T-cell (primary cell): Measurements from ENCODE around the gene C2CD3. TPM values are rescaled to one million over a fixed set of nuclear protein-coding genes. Genes with fewer than 3 reads are reported as not detected.

Experiments
- ATAC-seq, 4 experiments: fragments of 200-7000 bp in 3 of 4; fragments of 150-1000 bp in 1 of 4; cut with Tn5 transposase; replicated peaks in 1 of 4; 1 replicate in 3 of 4; 2 replicates in 1 of 4; pipeline ENCODE4 v1.10.0; 2021; ENCODE audit warnings: moderate library complexity in 3 of 4, mild to moderate bottlenecking in 2 of 4, moderate number of reproducible peaks in 1 of 4
- CTCF ChIA-PET, 2 donors: fragments of 300-600 bp; sonication (Branson Sonifier 250); formaldehyde crosslinking; loops; one replicate each; lab custom pipeline; 2022; ENCODE audit warnings: antibody characterized with exemption in 2 of 2; lab: Charles Lee
- POLR2A ChIA-PET, 2 donors: fragments of 300-600 bp; sonication (Branson Sonifier 250); formaldehyde crosslinking; loops; one replicate each; lab custom pipeline; 2022; ENCODE audit warnings: antibody characterized with exemption in 2 of 2; lab: Charles Lee
- DNase-seq, 35 experiments: peaks; one replicate each; pipeline versions ENCODE4 v3.0.0 to v3.0.0-alpha.2; 2013 to 2023
- H3K27ac ChIP-seq: one replicate; pipeline ENCODE4 v1.5.1; 2013; ENCODE audit warnings: low read length
- H3K27me3 ChIP-seq, 2 experiments: replicated peaks in 1 of 2; 1 replicate in 1 of 2; 2 replicates in 1 of 2; pipeline versions ENCODE4 v1.6.1 to v1.7.0; 2013; ENCODE audit warnings: low read length in 1 of 2, mixed read lengths in 1 of 2; ENCODE audit not compliant: control insufficient read depth in 2 of 2, insufficient read depth in 2 of 2; ENCODE audit errors: extremely low read depth in 1 of 2
- H3K36me3 ChIP-seq, 2 donors: 1 replicate in 1 of 2; 2 replicates in 1 of 2; pipeline versions ENCODE4 v1.6.1 to v1.7.0; 2013; ENCODE audit warnings: low read length in 1 of 2; ENCODE audit not compliant: control insufficient read depth in 2 of 2, insufficient read depth in 1 of 2; ENCODE audit errors: extremely low read depth in 1 of 2
- H3K4me1 ChIP-seq, 2 experiments: 1 replicate in 1 of 2; 2 replicates in 1 of 2; pipeline versions ENCODE4 v1.6.1 to v1.7.0; 2013; ENCODE audit warnings: low read length in 2 of 2, mixed read lengths in 1 of 2; ENCODE audit not compliant: insufficient read depth in 2 of 2, control insufficient read depth in 1 of 2; ENCODE audit errors: extremely low read depth in 1 of 2
- H3K4me3 ChIP-seq, 2 donors: 1 replicate in 1 of 2; 2 replicates in 1 of 2; pipeline versions ENCODE4 v1.5.1 to v1.7.0; 2013; ENCODE audit warnings: mild to moderate bottlenecking in 2 of 2, low read length in 1 of 2, moderate library complexity in 1 of 2; ENCODE audit not compliant: control insufficient read depth in 1 of 2; ENCODE audit errors: extremely low read depth in 1 of 2
- H3K9me3 ChIP-seq: 2 replicates; pipeline ENCODE4 v1.7.0; 2013
- H3K27ac Mint-ChIP-seq, 2 donors: one replicate each; pipeline ENCODE4 v1.8.0; 2020 to 2021; ENCODE audit warnings: mild to moderate bottlenecking in 2 of 2, mixed read lengths in 2 of 2
- H3K27me3 Mint-ChIP-seq, 2 donors: one replicate each; pipeline ENCODE4 v1.8.0; 2021 to 2022; ENCODE audit warnings: mixed read lengths in 2 of 2
- H3K36me3 Mint-ChIP-seq: one replicate; pipeline ENCODE4 v1.8.0; 2021; ENCODE audit warnings: mixed read lengths
- H3K4me1 Mint-ChIP-seq, 3 donors: one replicate each; pipeline ENCODE4 v1.8.0; 2020 to 2022; ENCODE audit warnings: mixed read lengths in 3 of 3, mild to moderate bottlenecking in 1 of 3
- H3K4me3 Mint-ChIP-seq, 3 donors: one replicate each; pipeline ENCODE4 v1.8.0; 2020 to 2022; ENCODE audit warnings: mild to moderate bottlenecking in 3 of 3, mixed read lengths in 3 of 3, moderate library complexity in 3 of 3
- H3K9me3 Mint-ChIP-seq, 3 donors: one replicate each; pipeline ENCODE4 v1.8.0; 2020 to 2022; ENCODE audit warnings: mixed read lengths in 3 of 3
- WGBS: methylation state at CpG from one replicate; pipeline ENCODE4 v1.1.5; 2013; ENCODE audit warnings: missing lambda C conversion rate; ENCODE audit not compliant: insufficient coverage; 5-methylcytosine and 5-hydroxymethylcytosine counted together
- total RNA-seq, 35 experiments: library from RNA in 6 of 35; stranded (reverse) in 6 of 35; fragments of 120-200 nt in 1 of 35; gene quantifications; one replicate each; pipeline versions ENCODE4 v1.2.1 to v1.2.4 and lab custom pipeline; 2013 to 2026

C2CD3 gene
- total RNA-seq, 5 donors from 2014 or later (not counting 1 experiment from before 2014, with no cell fraction given): 37.0 to 47.7 (median 41.0) TPM

DNA sequence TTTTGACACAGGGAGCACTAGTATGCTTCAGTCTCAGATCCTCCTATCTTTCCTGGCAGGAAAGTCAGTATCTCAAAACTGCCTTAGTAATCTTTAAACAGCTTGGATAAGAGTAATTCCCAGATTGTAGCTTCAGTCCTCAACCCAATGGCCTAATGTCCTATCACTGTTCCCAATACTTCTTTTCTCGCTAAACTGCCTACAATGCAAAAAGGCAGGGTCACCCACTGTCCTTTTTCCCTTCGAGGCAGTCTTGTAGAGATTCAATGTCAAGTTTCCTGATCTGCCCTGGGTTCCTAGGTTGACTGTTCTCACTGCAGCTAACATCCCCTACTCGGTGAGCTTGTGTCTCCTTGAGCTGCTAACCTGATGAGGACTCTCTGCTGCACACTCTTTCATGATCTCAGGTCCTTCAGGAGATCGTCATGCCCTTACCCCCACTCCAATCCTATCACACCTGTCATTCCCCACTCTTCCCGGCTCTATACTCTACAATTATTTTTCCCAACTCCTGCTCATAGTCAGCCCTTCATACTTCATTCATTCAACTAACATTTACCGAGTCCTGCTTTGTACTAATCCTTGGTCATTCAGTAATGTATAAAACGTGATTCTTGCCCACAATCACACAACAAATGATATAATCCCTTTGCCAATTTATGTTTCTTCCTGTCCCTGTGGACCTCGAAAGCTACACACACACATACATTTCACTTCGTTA is 904 bp downstream of the C2CD3 start:
- Mint-ChIP-seq H3K27ac (no peak overlapping the region), H3K27me3 (no peaks in the 10 kb centered on the region), H3K36me3 (peaks cover 25% of the 10 kb centered on the region), H3K4me3 (no peak overlapping the region), H3K4me1 (peaks cover 4 to 27% (median 24%) of the 10 kb centered on the region in 3 donors), H3K9me3 (no peaks in the 10 kb centered on the region)
- Histone ChIP-seq H3K4me1 (peaks cover 23 to 24% of the 10 kb centered on the region in 2 experiments), H3K36me3 (peaks cover 0 to 16% of the 10 kb centered on the region in 2 donors), H3K9me3 (no peaks in the 10 kb centered on the region), H3K27me3 (no peaks in the 10 kb centered on the region), H3K4me3 (peak overlapping the region; percentile 64 to 81), H3K27ac (no peak overlapping the region)
- ATAC-seq (no peak), DNase-seq (peak in 1 of 35 experiments; percentile 18)
- CTCF ChIA-PET: interaction anchor here in 1 of 2 donors (1.4 kb wide), 2 partner anchors 14 to 189 kb away, joined by 4 read pairs; no protein-coding TSS in a partner anchor
- POLR2A ChIA-PET: interaction anchor here (0.6 to 0.9 kb wide), 4 partner anchors 63 to 462 kb away, joined by 3 to 8 read pairs (median 4); no protein-coding TSS in a partner anchor
- WGBS: 16% methylated on average over 9 of the region's 9 CpGs

DNA sequence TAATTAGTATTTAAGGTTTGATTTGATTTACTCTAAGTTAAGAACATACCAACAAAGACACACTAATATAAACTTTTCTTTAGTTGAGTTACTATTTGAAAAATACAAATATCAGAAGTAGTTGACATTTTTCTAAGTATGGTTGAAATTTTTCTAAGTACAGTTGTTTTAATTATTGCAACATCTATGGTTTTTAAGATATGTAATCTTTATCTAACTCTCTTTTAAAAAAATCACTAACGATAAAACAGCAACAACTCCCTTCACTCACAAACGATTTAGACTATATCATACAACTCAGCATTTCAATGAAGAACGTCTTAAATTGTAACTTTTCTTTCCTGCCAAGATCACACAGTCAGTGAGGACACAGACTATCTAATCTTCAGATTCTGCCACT is 2.0 kb downstream of the C2CD3 start:
- Histone ChIP-seq H3K4me3 (no peak overlapping the region), H3K27ac (no peak overlapping the region), H3K36me3 (peaks cover 0 to 27% of the 10 kb centered on the region in 2 donors), H3K4me1 (peaks cover 23 to 24% of the 10 kb centered on the region in 2 experiments), H3K27me3 (no peaks in the 10 kb centered on the region), H3K9me3 (no peaks in the 10 kb centered on the region)
- Mint-ChIP-seq H3K4me3 (no peak overlapping the region), H3K9me3 (no peaks in the 10 kb centered on the region), H3K4me1 (peaks cover 0 to 18% (median 17%) of the 10 kb centered on the region in 3 donors), H3K27me3 (no peaks in the 10 kb centered on the region), H3K36me3 (peaks cover 25% of the 10 kb centered on the region), H3K27ac (no peak overlapping the region)
- ATAC-seq (no peak), DNase-seq (no peak)
- WGBS: 40% methylated on average over 1 of the region's 3 CpGs
- POLR2A ChIA-PET: no interaction called here
- CTCF ChIA-PET: no interaction called here

- DNase-seq (no peak), ATAC-seq (no peak)
- H3K27me3 ChIP-seq: no peaks in the 10 kb centered on the region
- H3K4me3 ChIP-seq: no peak overlapping the region
- peaks cover 0 to 36% of the 10 kb centered on the region in 2 donors for H3K36me3 ChIP-seq
- no peak overlapping the region for H3K27ac ChIP-seq
- ChIA-PET POLR2A (no interaction called here), CTCF (no interaction called here)
- peaks cover 48% of the 10 kb centered on the region for H3K36me3 Mint-ChIP-seq
- no peaks in the 10 kb centered on the region for H3K27me3 Mint-ChIP-seq
- H3K4me1 ChIP-seq: no peaks in the 10 kb centered on the region
- no peaks in the 10 kb centered on the region for H3K9me3 Mint-ChIP-seq
- 100% methylated on average over 1 of the region's 2 CpGs for WGBS
- peak overlapping the region in 1 of 2 donors; percentile 69 for H3K27ac Mint-ChIP-seq
- no peaks in the 10 kb centered on the region for H3K9me3 ChIP-seq
- peaks cover 24 to 35% (median 30%) of the 10 kb centered on the region in 3 donors for H3K4me1 Mint-ChIP-seq
- H3K4me3 Mint-ChIP-seq: no peak overlapping the region
Measured at GRCh38 chr11:74162681-74163467, 7.9 kb downstream of the C2CD3 start.

DNA sequence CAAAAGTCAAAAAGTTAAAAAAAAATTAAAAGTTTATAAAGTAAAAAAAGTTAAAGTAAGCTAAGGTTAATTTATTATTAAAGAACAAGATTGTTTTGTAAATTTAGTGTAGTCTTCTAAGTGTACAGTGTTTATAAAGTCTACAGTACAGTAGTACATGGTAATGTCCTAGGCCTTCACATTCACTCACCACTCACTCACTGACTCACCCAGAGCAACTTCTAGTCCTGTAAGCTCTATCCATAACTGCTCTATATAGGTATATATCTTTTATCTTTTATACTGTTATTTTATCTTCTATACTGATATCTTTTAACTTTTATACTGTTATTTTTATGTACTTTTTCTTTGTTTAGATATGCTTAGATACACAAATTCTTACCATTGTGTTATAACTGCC is 11.2 kb downstream of the C2CD3 start:
- H3K27ac ChIP-seq: no peak overlapping the region
- H3K4me1 ChIP-seq: no peaks in the 10 kb centered on the region
- ChIA-PET CTCF (interaction anchor here in 1 of 2 donors (0.7 kb wide), 2 partner anchors 90 to 96 kb away, joined by 3 read pairs; no protein-coding TSS in a partner anchor), POLR2A (no interaction called here)
- H3K4me3 ChIP-seq: no peak overlapping the region
- H3K4me1 Mint-ChIP-seq: peaks cover 24 to 35% (median 32%) of the 10 kb centered on the region in 3 donors
- no peak overlapping the region for H3K27ac Mint-ChIP-seq
- no peaks in the 10 kb centered on the region for H3K27me3 Mint-ChIP-seq
- H3K27me3 ChIP-seq: no peaks in the 10 kb centered on the region
- H3K4me3 Mint-ChIP-seq: no peak overlapping the region
- no peaks in the 10 kb centered on the region for H3K9me3 ChIP-seq
- ATAC-seq (no peak), DNase-seq (no peak)
- H3K36me3 ChIP-seq: peaks cover 0 to 24% of the 10 kb centered on the region in 2 donors
- H3K9me3 Mint-ChIP-seq: no peaks in the 10 kb centered on the region
- peaks cover 53% of the 10 kb centered on the region for H3K36me3 Mint-ChIP-seq

DNA sequence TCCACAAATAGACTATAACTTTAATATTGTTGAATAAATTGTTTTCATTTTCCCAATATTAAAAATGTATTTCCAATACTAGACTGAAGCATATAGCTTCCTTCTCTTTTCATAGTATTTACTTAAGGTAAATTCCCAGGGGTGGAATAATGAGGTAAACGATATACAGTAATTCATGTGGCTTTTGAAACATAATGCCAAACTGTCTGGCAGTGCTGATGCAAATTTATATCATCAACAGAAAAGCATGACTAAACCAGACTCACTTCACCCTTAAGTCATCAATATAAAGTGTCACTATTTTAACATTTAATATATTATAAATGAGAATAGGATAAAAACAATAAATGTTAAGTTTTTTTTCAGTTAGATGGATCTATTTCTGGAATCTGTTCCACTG is 13.6 kb downstream of the C2CD3 start:
- Histone ChIP-seq H3K27ac (no peak overlapping the region), H3K9me3 (no peaks in the 10 kb centered on the region), H3K27me3 (no peaks in the 10 kb centered on the region), H3K36me3 (peaks cover 0 to 12% of the 10 kb centered on the region in 2 donors), H3K4me3 (no peak overlapping the region), H3K4me1 (no peaks in the 10 kb centered on the region)
- Mint-ChIP-seq H3K36me3 (peaks cover 60% of the 10 kb centered on the region), H3K4me1 (peaks cover 21 to 32% (median 29%) of the 10 kb centered on the region in 3 donors), H3K9me3 (no peaks in the 10 kb centered on the region), H3K27me3 (no peaks in the 10 kb centered on the region), H3K4me3 (no peak overlapping the region), H3K27ac (no peak overlapping the region)
- ATAC-seq (no peak), DNase-seq (no peak)
- ChIA-PET CTCF (no interaction called here), POLR2A (no interaction called here)
- no CpG with 5 or more reads among the region's 1 CpG for WGBS

- H3K27me3 Mint-ChIP-seq: no peaks in the 10 kb centered on the region
- CTCF ChIA-PET: no interaction called here
Measured at GRCh38 chr11:74154620-74155281, 16.1 kb downstream of the C2CD3 start.

More at GRCh38 chr11:74154620-74155281, 16.1 kb downstream of the C2CD3 start:
- peaks cover 54% of the 10 kb centered on the region for H3K36me3 Mint-ChIP-seq
- POLR2A ChIA-PET: interaction anchor here in 1 of 2 donors (0.6 kb wide), 1 partner anchor 40 kb away, joined by 4 read pairs; no protein-coding TSS in a partner anchor
- Histone ChIP-seq H3K27ac (no peak overlapping the region), H3K4me3 (no peak overlapping the region), H3K36me3 (peaks cover 0 to 5% of the 10 kb centered on the region in 2 donors), H3K9me3 (no peaks in the 10 kb centered on the region), H3K27me3 (no peaks in the 10 kb centered on the region), H3K4me1 (no peaks in the 10 kb centered on the region)
- no CpG with 5 or more reads among the region's 1 CpG for WGBS
- DNase-seq: no peak
- peaks cover 15 to 19% (median 19%) of the 10 kb centered on the region in 3 donors for H3K4me1 Mint-ChIP-seq
- no peak for ATAC-seq
- H3K27ac Mint-ChIP-seq: no peak overlapping the region
- no peak overlapping the region for H3K4me3 Mint-ChIP-seq
- H3K9me3 Mint-ChIP-seq: no peaks in the 10 kb centered on the region
